Coronary artery (tissue), 2 donors: ENCODE measurements around the gene TOX4.
A peak's percentile ranks its signal among the peaks of the same experiment; 100 is the strongest.

Experiments
- DNase-seq: peaks from one replicate; pipeline ENCODE4 v3.0.0-alpha.2; 2017; ENCODE audit warnings: low spot score
- H3K27ac ChIP-seq, 2 donors: fragments of 200-600 bp; sonication (generic); one replicate each; pipeline ENCODE4 v1.5.1; 2016 to 2019
- H3K4me3 ChIP-seq: fragments of 200-600 bp; sonication (generic); 2 replicates; pipeline ENCODE4 v1.5.1; 2016; ENCODE audit warnings: mild to moderate bottlenecking, moderate library complexity
- TF ChIP-seq, protein P1 (sequence below): fragments of 200-600 bp; sonication (generic); IDR thresholded peaks from one replicate; pipeline ENCODE4 v1.5.1; 2019; ENCODE audit warnings: antibody characterized with exemption

The TOX4 gene

DNA sequence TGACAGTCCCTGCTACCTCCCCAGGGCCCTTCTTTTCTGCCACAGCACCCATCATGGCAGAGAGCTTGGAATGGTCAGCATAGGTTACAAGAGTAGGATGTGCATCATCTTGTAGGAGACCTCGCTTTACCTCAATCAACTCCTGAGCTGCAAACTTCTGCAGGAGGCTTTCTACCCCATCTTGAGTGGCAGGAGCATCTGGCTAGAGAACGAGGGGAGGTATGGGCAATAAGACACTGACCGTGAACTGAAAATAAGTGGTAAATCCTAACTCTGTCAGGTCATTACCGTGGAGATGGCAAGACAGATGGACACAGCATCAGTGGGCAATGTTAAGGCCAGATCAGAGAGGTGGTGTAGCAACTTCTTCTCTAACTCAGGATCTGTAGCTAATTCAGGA lies 26.4 kb downstream of the TOX4 start:
- TF ChIP-seq, protein P1, sequence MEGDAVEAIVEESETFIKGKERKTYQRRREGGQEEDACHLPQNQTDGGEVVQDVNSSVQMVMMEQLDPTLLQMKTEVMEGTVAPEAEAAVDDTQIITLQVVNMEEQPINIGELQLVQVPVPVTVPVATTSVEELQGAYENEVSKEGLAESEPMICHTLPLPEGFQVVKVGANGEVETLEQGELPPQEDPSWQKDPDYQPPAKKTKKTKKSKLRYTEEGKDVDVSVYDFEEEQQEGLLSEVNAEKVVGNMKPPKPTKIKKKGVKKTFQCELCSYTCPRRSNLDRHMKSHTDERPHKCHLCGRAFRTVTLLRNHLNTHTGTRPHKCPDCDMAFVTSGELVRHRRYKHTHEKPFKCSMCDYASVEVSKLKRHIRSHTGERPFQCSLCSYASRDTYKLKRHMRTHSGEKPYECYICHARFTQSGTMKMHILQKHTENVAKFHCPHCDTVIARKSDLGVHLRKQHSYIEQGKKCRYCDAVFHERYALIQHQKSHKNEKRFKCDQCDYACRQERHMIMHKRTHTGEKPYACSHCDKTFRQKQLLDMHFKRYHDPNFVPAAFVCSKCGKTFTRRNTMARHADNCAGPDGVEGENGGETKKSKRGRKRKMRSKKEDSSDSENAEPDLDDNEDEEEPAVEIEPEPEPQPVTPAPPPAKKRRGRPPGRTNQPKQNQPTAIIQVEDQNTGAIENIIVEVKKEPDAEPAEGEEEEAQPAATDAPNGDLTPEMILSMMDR, result no peak
- Histone ChIP-seq H3K27ac (no peak overlapping the region), H3K4me3 (no peak overlapping the region)
- no peak for DNase-seq

DNA sequence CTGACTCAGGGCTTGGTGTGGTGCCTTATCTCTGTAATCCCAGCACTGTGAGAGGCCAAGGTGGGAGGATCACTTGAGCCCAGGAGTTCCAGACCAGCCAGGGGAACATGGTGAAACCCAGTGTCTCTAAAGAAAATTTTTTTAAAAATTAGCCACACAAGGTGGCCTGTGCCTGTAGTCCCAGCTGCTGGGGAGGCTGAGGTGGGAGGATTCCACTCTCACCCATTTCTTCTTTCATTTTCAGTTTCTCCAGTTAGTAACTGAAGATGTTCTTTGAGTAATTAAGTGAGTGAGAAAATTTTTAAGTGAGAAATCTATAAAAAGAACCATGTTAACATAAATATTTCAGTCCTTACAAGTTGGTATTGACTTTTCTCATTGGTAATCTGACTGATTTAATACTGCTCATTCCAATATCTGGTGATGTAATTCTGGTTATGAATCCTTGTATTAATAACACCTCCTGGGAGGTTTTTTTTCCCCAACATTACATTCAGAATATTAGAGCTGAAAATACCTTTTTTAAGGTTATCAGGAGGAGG lies 28.1 kb downstream of the TOX4 start:
- Histone ChIP-seq H3K27ac (no peak overlapping the region), H3K4me3 (no peak overlapping the region)
- DNase-seq, result no peak
- TF ChIP-seq, protein P1, result no peak

GRCh38 chr14:21506557-21506956 lies 29.6 kb downstream of the TOX4 start:
- H3K4me3 ChIP-seq, result no peak overlapping the region
- H3K27ac ChIP-seq, result no peak overlapping the region
- no peak for DNase-seq
- TF ChIP-seq, protein P1, result no peak

DNA sequence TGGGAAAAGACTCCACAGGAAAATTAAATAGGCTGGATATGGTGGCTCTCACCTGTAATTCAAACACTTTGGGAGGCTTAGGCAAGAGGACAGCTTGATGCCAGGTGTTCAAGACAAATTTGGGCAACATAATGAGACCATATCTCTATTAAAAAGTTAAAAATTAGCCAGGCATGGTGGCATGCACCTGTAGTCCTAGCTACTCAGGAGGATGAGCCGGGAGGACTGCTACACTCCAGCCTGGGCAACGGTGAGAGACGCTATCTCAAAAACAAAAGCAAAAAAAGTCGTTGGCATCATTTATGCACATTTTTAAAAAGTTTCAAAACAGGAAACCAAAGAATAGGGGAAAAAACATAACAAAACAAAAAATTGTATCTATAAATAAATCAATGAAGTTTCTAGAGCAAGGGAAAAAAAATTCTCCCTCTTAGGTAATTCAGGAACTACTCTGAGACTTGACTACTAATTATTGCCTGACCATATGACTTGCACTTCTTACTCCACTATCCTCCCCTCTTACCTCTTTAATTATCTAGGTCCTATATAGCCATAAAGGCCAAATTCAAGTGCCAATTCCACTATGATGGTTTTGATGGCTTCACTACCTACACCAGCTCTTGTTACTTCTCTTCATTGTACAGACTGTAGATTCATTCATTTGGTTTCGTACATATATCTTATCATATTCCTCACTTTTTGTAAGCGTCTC lies 32.6 kb downstream of the TOX4 start:
- Histone ChIP-seq H3K27ac (no peak overlapping the region), H3K4me3 (peak overlapping the region; percentile 98)
- DNase-seq, result no peak
- TF ChIP-seq, protein P1, result no peak

- TF ChIP-seq, protein P1, result no peak
- DNase-seq, result peak; percentile 97
- peak within 1 kb of the TSS; percentile 57 to 85 for H3K27ac ChIP-seq
- H3K4me3 ChIP-seq, result peak within 1 kb of the TSS; percentile 98
These were observed 34.0 kb downstream of the TOX4 start, which contains the start of gene METTL3 for GRCh38 chr14:21510735-21511657. TSS of gene METTL3 (minus strand) at chr14:21511340. CDS start at chr14:21511223, 117 bp downstream.

DNA sequence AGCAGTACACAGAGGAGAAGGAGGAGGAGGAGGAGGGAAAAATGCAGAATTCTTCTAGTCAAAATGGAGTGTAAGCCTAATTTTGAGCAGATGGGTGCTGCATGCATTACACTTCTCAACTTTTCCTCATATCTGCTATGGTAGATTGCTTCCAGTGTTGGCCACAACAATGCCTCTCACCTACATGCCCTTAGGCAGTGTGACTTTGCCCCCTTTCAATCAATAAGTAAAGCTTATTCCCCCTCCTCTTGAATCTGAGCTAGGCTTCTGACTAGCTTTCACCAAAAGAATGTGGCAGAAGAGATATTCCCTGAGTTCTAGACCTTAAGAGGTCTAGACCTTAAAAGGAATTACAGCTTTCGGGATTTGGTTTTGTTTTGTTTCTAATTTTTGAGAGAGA lies 37.3 kb downstream of the TOX4 start:
- Histone ChIP-seq H3K4me3 (no peak overlapping the region), H3K27ac (no peak overlapping the region)
- no peak for DNase-seq
- TF ChIP-seq, protein P1, result no peak
